ENCODE results near the gene NFX1.
"Not testable (repeated sequence)": the region's sequence is repeated elsewhere in the genome, so short reads cannot be mapped to it uniquely, and the experiment has no call there.

The NFX1 gene

GRCh38 chr9:33320230-33320567 is 29.9 kb downstream of the NFX1 start:
- TF ChIP-seq CTCF (IDR thresholded peaks at IDR 0.05; ENCODE audit: low read depth, low read length), result no peak
- DNase-seq (ENCODE audit: extremely low read depth, low read depth), result no peak

DNA sequence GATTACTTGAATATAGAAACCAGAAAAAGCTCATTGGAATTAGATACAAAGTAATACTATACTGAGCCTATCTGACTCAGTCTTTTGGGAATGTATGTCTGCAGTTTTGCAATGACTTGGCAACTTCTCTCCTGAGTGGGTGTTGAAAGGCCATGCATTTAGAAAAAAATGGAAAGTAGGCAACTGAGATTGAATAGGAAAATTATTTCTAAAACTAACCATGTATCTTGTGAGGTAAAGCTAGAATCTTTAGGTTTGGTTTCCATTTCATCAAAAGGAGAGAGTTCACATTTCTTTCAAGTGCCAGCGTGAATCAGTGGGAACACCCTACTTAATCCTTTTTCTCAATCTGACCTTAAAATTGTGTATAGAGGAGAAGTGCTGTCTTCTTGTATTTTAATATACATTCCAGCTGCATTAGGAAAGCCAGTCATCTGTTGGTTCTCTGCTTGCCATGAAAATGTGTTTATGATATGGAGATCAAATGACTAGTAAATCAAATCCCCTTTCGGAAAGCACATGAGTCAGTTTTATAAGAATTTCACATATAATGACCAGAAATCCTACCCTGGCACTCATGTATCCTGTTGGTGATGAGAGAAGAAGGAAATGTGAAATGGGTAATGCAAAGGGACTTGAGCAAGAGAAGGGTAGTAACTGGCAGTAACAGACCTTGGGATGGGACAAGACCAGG is 30.4 kb downstream of the NFX1 start:
- DNase-seq (ENCODE audit: extremely low read depth, low read depth), result peak; percentile 90
- no peak for TF ChIP-seq CTCF (IDR thresholded peaks at IDR 0.05; ENCODE audit: low read depth, low read length)

DNA sequence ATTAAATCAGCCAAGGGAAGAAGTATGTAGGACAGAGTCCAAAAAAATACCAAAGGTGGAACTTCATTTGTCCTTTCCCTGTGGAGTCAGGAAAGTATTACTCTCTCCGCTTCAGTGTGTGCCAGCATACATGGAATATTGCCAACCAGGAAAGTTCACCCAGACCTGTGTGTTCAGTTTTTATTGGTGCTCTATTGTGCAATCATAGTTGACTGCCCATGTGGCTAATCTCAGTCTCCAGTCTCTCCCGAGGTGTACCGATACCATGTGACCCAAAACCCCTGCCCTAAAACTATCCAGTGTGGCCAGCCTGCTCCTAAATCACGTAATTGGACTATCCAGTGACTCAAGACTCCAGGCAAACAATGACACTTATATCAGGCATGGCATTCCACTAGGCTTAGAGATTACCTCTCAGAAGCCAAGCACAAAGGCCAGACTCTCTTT is 38.8 kb downstream of the NFX1 start:
- no peak for TF ChIP-seq CTCF (IDR thresholded peaks at IDR 0.05; ENCODE audit: low read depth, low read length)
- peak; percentile 59 for DNase-seq (ENCODE audit: extremely low read depth, low read depth)

GRCh38 chr9:33329979-33330378 is 39.7 kb downstream of the NFX1 start:
- no peak for TF ChIP-seq CTCF (IDR thresholded peaks at IDR 0.05; ENCODE audit: low read depth, low read length)
- DNase-seq (ENCODE audit: extremely low read depth, low read depth), result no peak

GRCh38 chr9:33331377-33331891 is 41.1 kb downstream of the NFX1 start:
- TF ChIP-seq CTCF (IDR thresholded peaks at IDR 0.05; ENCODE audit: low read depth, low read length), result no peak
- no peak for DNase-seq (ENCODE audit: extremely low read depth, low read depth)

- no peak for DNase-seq (ENCODE audit: extremely low read depth, low read depth)
- no peak for TF ChIP-seq CTCF (IDR thresholded peaks at IDR 0.05; ENCODE audit: low read depth, low read length)
These were observed 41.7 kb downstream of the NFX1 start for GRCh38 chr9:33332011-33332410.

GRCh38 chr9:33332956-33333355 is 42.6 kb downstream of the NFX1 start:
- DNase-seq (ENCODE audit: extremely low read depth, low read depth), result not testable (repeated sequence)

DNA sequence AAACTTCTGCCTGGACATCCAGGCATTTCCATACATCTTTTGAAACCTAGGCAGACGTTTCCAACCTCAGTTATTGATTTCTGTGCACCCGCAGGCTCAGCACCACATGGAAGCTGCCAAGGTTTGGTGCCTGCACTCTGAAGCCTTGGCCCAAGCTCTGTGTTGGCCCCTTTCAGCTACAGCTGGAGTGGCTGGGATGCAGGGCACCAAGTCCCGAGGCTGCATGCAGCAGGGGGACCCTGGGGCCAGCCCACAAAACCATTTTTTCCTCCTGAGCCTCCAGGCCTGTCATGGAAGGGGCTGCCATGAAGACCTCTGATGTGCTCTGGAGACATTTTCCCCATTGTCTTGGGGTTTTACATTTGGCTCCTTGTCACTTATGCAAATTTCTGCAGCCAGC is 49.9 kb downstream of the NFX1 start:
- no peak for TF ChIP-seq CTCF (IDR thresholded peaks at IDR 0.05; ENCODE audit: low read depth, low read length)
- no peak for DNase-seq (ENCODE audit: extremely low read depth, low read depth)
